ENCODE results near the gene ZPR1. TPM values are rescaled to one million over a fixed set of nuclear protein-coding genes. Genes with fewer than 3 reads are reported as not detected.

The ZPR1 gene
- total RNA-seq, 2 experiments from 2014 or later: 100 to 101 TPM

- no peak overlapping the region for H3K4me3 Mint-ChIP-seq
- H3K4me1 Mint-ChIP-seq: peaks cover 13% of the 10 kb centered on the region
- no peak for DNase-seq
- no peaks in the 10 kb centered on the region for H3K36me3 Mint-ChIP-seq
- no peaks in the 10 kb centered on the region for H3K27me3 Mint-ChIP-seq
- no peaks in the 10 kb centered on the region for H3K9me3 Mint-ChIP-seq
- H3K27ac Mint-ChIP-seq: no peak overlapping the region
These were observed 58.2 kb downstream of the ZPR1 start for GRCh38 chr11:116729501-116730240.

- H3K36me3 Mint-ChIP-seq: no peaks in the 10 kb centered on the region
- no peaks in the 10 kb centered on the region for H3K9me3 Mint-ChIP-seq
- no peak for DNase-seq
- peaks cover 5% of the 10 kb centered on the region for H3K4me1 Mint-ChIP-seq
- H3K27ac Mint-ChIP-seq: no peak overlapping the region
- H3K4me3 Mint-ChIP-seq: no peak overlapping the region
- H3K27me3 Mint-ChIP-seq: no peaks in the 10 kb centered on the region
These were observed 59.8 kb downstream of the ZPR1 start for GRCh38 chr11:116727990-116728389.

- Mint-ChIP-seq H3K27me3 (no peaks in the 10 kb centered on the region), H3K4me3 (no peak overlapping the region)
These were observed 62.2 kb downstream of the ZPR1 start for GRCh38 chr11:116725434-116726221.

GRCh38 chr11:116724813-116725212, 63.0 kb downstream of the ZPR1 start:
- Mint-ChIP-seq H3K4me3 (no peak overlapping the region), H3K4me1 (no peaks in the 10 kb centered on the region), H3K9me3 (no peaks in the 10 kb centered on the region), H3K27ac (no peak overlapping the region), H3K36me3 (no peaks in the 10 kb centered on the region), H3K27me3 (no peaks in the 10 kb centered on the region)
- no peak for DNase-seq

More at GRCh38 chr11:116725434-116726221, 62.2 kb downstream of the ZPR1 start:
- Mint-ChIP-seq H3K27ac (no peak overlapping the region), H3K36me3 (no peaks in the 10 kb centered on the region), H3K4me1 (no peaks in the 10 kb centered on the region), H3K9me3 (no peaks in the 10 kb centered on the region)
- no peak for DNase-seq

Other genes with a start within 250 kb of the ZPR1 start
- 10 to 100 TPM; 33.4 to 37.0 TPM for gene BUD13, start 15.0 kb downstream of the ZPR1 start, total RNA-seq
- not detected for gene APOA5, start 3.9 kb upstream of the ZPR1 start, total RNA-seq
- not detected for gene APOA4, start 35.3 kb upstream of the ZPR1 start, total RNA-seq
- not detected for gene APOC3, start 41.9 kb upstream of the ZPR1 start, total RNA-seq
- under 1 TPM in 1 of 2 experiments, not detected in 1; 0.33 TPM for gene APOA1, start 49.6 kb upstream of the ZPR1 start, total RNA-seq

All from activated naive CD8-positive, alpha-beta T cell treated with anti-CD3 and anti-CD28 coated beads for 36 hours (primary cell).